SK-N-SH (cell line): Measurements from ENCODE around the gene UBASH3B. TPM values are rescaled to one million over a fixed set of nuclear protein-coding genes. Genes with fewer than 3 reads are reported as not detected.

Experiments used
- CTCF ChIA-PET: fragments of 300-600, 350-600 bp; formaldehyde crosslinking; extraction: SDS; loops from one replicate; lab custom pipeline; 2021; lab: Yijun Ruan, JAX
- POLR2A ChIA-PET: fragments of 350-600 bp; sonication (Branson Sonifier 250); formaldehyde crosslinking; extraction: SDS; loops from one replicate; lab custom pipeline; 2020; ENCODE audit warnings: antibody characterized with exemption, inconsistent platforms; lab: Yijun Ruan, JAX
- DNase-seq: peaks from one replicate; pipeline ENCODE4 v3.0.0; 2012
- H2AFZ ChIP-seq: fragments of 200-600 bp; sonication (generic); 2 replicates; pipeline ENCODE4 v1.8.1; 2016; ENCODE audit warnings: antibody characterized with exemption, mild to moderate bottlenecking, low read depth
- H3F3A ChIP-seq: fragments of 200-600 bp; sonication (generic); replicated peaks from 2 replicates; pipeline ENCODE3; 2016; ENCODE audit warnings: antibody characterized with exemption, mild to moderate bottlenecking; ENCODE audit not compliant: insufficient read depth
- H3K27ac ChIP-seq, 2 experiments: fragments of 200-500 bp in 1 of 2; fragments of 200-600 bp in 1 of 2; sonication (Bioruptor generic) in 1 of 2; sonication (generic), shearing (Covaris generic) in 1 of 2; 2 replicates each; pipeline versions ENCODE4 v1.5.1 to v1.6.1; 2014 to 2016; ENCODE audit warnings: low read depth in 2 of 2, inconsistent platforms in 1 of 2, low read length in 1 of 2, mild to moderate bottlenecking in 1 of 2, mixed read lengths in 1 of 2
- H3K27me3 ChIP-seq: fragments of 200-600 bp; sonication (generic), shearing (Covaris generic); 2 replicates; pipeline ENCODE4 v1.6.1; 2016; ENCODE audit warnings: mixed run types; ENCODE audit not compliant: insufficient read depth
- H3K36me3 ChIP-seq, 2 experiments: fragments of 200-500 bp in 1 of 2; fragments of 200-600 bp in 1 of 2; sonication (Bioruptor generic) in 1 of 2; sonication (generic) in 1 of 2; replicated peaks in 1 of 2; 2 replicates each; pipeline versions ENCODE3 to v1.5.1; 2014 to 2016; ENCODE audit warnings: low read length in 1 of 2, mild to moderate bottlenecking in 1 of 2; ENCODE audit not compliant: insufficient read depth in 2 of 2, control insufficient read depth in 1 of 2
- H3K4me1 ChIP-seq, 2 experiments: fragments of 200-500 bp in 1 of 2; fragments of 200-600 bp in 1 of 2; sonication (Bioruptor generic) in 1 of 2; sonication (generic), shearing (Covaris generic) in 1 of 2; 2 replicates each; pipeline versions ENCODE4 v1.5.1 to v1.6.1; 2014 to 2016; ENCODE audit warnings: low read depth in 1 of 2, low read length in 1 of 2, mixed run types in 1 of 2; ENCODE audit not compliant: insufficient read depth in 2 of 2, control insufficient read depth in 1 of 2
- H3K4me2 ChIP-seq: fragments of 200-600 bp; sonication (generic), shearing (Covaris generic); 2 replicates; pipeline ENCODE4 v1.6.1; 2017; ENCODE audit warnings: mixed run types
- H3K4me3 ChIP-seq, 2 experiments: fragments of 200-500 bp in 1 of 2; fragments of 200-600 bp in 1 of 2; sonication (Bioruptor generic) in 1 of 2; sonication (generic), shearing (Covaris generic) in 1 of 2; 2 replicates each; pipeline versions ENCODE4 v1.5.1 to v1.8.1; 2014 to 2016; ENCODE audit warnings: low read depth in 2 of 2, inconsistent platforms in 1 of 2, low read length in 1 of 2, mild to moderate bottlenecking in 1 of 2, mixed read lengths in 1 of 2, moderate library complexity in 1 of 2
- H3K79me2 ChIP-seq: fragments of 200-600 bp; sonication (generic); 2 replicates; pipeline ENCODE4 v1.8.1; 2017; ENCODE audit warnings: mild to moderate bottlenecking; ENCODE audit not compliant: insufficient read depth
- H3K9ac ChIP-seq: fragments of 200-600 bp; sonication (generic); 2 replicates; pipeline ENCODE4 v1.6.1; 2017; ENCODE audit warnings: mixed run types
- H3K9me2 ChIP-seq: fragments of 200-600 bp; sonication (generic); 2 replicates; pipeline ENCODE4 v1.6.1; 2017; ENCODE audit warnings: mixed run types
- H3K9me3 ChIP-seq: fragments of 200-600 bp; sonication (generic); 2 replicates; pipeline ENCODE4 v1.6.1; 2017; ENCODE audit warnings: mixed run types, mild to moderate bottlenecking, moderate library complexity
- H4K20me1 ChIP-seq: fragments of 200-600 bp; sonication (generic); 2 replicates; pipeline ENCODE4 v1.6.1; 2017; ENCODE audit warnings: mild to moderate bottlenecking, mixed run types; ENCODE audit not compliant: insufficient read depth
- CHD2 ChIP-seq: fragments of 150-350 bp; IDR thresholded peaks from 2 replicates; pipeline ENCODE4 v1.6.1; 2018; ENCODE audit warnings: low read length; ENCODE audit not compliant: partially characterized antibody
- FOXJ3 ChIP-seq: sonication (generic); formaldehyde crosslinking; IDR thresholded peaks from 2 replicates; pipeline ENCODE4 v1.5.1; 2020; ENCODE audit warnings: mild to moderate bottlenecking, missing genetic modification reagents
- MEF2A ChIP-seq: IDR thresholded peaks from 2 replicates; pipeline ENCODE4 v1.4.0; 2012; ENCODE audit warnings: low read depth, borderline replicate concordance
- POLR2AphosphoS5 ChIP-seq: IDR thresholded peaks from 2 replicates; pipeline ENCODE4 v1.6.1; 2012; ENCODE audit warnings: low read depth, low read length
- RAD21 ChIP-seq: IDR thresholded peaks from 2 replicates; pipeline ENCODE4 v1.6.1; 2012; ENCODE audit warnings: mild to moderate bottlenecking, low read length
- RCOR1 ChIP-seq: fragments of 150-350 bp; IDR thresholded peaks from 2 replicates; pipeline ENCODE4 v1.6.1; 2017; ENCODE audit warnings: antibody characterized with exemption, low read length
- RXRA ChIP-seq: IDR thresholded peaks from 2 replicates; pipeline ENCODE4 v1.4.0; 2012; ENCODE audit warnings: low read depth, mild to moderate bottlenecking, borderline replicate concordance
- SMC3 ChIP-seq: IDR thresholded peaks from 2 replicates; pipeline ENCODE4 v1.6.1; 2012; ENCODE audit warnings: low read depth, low read length, improper control_type of control experiment
- TCF12 ChIP-seq: IDR thresholded peaks from 2 replicates; pipeline ENCODE4 v1.4.0; 2012
- TEAD4 ChIP-seq: IDR thresholded peaks from 2 replicates; pipeline ENCODE4 v1.4.0; 2012; ENCODE audit warnings: mild to moderate bottlenecking, borderline replicate concordance; ENCODE audit not compliant: insufficient read depth
- WGBS: methylation state at CpG from one replicate; pipeline ENCODE4 v1.1.6; 2017; ENCODE audit warnings: low lambda C conversion rate; 5-methylcytosine and 5-hydroxymethylcytosine counted together
- polyA plus RNA-seq, 3 experiments: library from polyadenylated mRNA; depleted of rRNA; stranded (reverse); fragments of >200 nt; gene quantifications; 2 replicates each; pipeline ENCODE4 v1.2.3, GENCODE V29; 2012
- small RNA-seq, 7 experiments: library from RNA; depleted of rRNA; stranded (forward); fragments of <200 nt; gene quantifications; one replicate each; pipeline ENCODE3, GENCODE V24; 2012
- TF ChIP-seq, protein P1 (sequence below): fragments of 200-600 bp; sonication (generic); IDR thresholded peaks from 2 replicates; pipeline ENCODE4 v1.6.1; 2017; ENCODE audit warnings: antibody characterized with exemption, mild to moderate bottlenecking, moderate library complexity

UBASH3B gene
- polyA plus RNA-seq, 1 of the 3 experiments (the other 2 are of a cell fraction), result 10.4 TPM

DNA sequence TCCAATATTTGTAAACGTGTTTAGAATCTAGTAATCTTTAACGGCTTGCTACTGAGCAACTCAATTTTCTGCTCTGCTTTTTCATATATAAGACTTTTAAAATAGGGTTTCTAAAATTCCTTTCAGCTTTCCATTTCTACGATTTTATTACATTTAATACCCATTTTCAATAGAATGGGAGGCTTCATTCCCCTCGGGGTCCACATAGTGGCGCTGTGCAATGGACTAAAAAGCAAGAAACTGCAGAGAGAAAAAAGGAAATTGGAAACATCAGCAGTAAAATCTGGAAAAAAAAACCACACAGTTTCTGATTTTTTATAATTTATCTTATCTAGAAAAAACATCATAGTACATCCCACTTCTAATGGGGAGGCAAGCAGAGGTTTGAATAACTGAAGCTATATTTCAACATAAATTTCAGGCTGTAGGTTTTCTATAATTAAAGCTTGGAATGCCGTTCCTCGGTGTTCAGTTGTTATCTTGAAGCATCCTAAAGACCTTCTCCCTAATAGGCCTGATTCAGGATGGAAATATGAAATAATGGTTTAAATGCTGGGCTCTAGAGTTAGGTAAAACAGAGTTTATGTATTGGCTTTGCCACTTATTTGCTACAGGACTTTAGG lies 208.3 kb downstream of the UBASH3B start:
- no peaks in the 10 kb centered on the region for H4K20me1 ChIP-seq
- H3K9ac ChIP-seq, result no peak overlapping the region
- H3K4me1 ChIP-seq, result no peaks in the 10 kb centered on the region
- 23% methylated on average over 7 of the region's 7 CpGs for WGBS
- no peak overlapping the region; a peak in 1 of 4 replicates for H3K27ac ChIP-seq
- H3K36me3 ChIP-seq, result no peaks in the 10 kb centered on the region
- no peak overlapping the region for H3K4me3 ChIP-seq
- H3K27me3 ChIP-seq, result no peaks in the 10 kb centered on the region
- DNase-seq, result peak; percentile 60
- H3F3A ChIP-seq, result no peaks in the 10 kb centered on the region
- CTCF ChIA-PET, result interaction anchor here (0.6 to 22.4 kb wide), 60 partner anchors 10 to 615 kb away, joined by 3 to 409 read pairs (median 5); partner anchors contain the start of genes CRTAM, HSPA8 and JHY
- TF ChIP-seq CHD2 (no peak), POLR2AphosphoS5 (no peak), FOXJ3 (CRISPR knock-in tag) (no peak), RAD21 (peak; percentile 90), SMC3 (peak; percentile 83), TCF12 (no peak), TEAD4 (no peak), RXRA (no peak), MEF2A (no peak), RCOR1 (no peak)
- TF ChIP-seq, protein P1, sequence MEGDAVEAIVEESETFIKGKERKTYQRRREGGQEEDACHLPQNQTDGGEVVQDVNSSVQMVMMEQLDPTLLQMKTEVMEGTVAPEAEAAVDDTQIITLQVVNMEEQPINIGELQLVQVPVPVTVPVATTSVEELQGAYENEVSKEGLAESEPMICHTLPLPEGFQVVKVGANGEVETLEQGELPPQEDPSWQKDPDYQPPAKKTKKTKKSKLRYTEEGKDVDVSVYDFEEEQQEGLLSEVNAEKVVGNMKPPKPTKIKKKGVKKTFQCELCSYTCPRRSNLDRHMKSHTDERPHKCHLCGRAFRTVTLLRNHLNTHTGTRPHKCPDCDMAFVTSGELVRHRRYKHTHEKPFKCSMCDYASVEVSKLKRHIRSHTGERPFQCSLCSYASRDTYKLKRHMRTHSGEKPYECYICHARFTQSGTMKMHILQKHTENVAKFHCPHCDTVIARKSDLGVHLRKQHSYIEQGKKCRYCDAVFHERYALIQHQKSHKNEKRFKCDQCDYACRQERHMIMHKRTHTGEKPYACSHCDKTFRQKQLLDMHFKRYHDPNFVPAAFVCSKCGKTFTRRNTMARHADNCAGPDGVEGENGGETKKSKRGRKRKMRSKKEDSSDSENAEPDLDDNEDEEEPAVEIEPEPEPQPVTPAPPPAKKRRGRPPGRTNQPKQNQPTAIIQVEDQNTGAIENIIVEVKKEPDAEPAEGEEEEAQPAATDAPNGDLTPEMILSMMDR, result peak; percentile 99
- no peaks in the 10 kb centered on the region for H3K79me2 ChIP-seq
- H3K4me2 ChIP-seq, result no peak overlapping the region
- H2AFZ ChIP-seq, result peak overlapping the region; percentile 81; the same call in 1 of the 2 replicates
- POLR2A ChIA-PET, result interaction anchor here (1.0 kb wide), 1 partner anchor 190 kb away, joined by 4 read pairs; no protein-coding TSS in a partner anchor
- no peaks in the 10 kb centered on the region for H3K9me2 ChIP-seq
- H3K9me3 ChIP-seq, result no peaks in the 10 kb centered on the region

Small RNAs within 50 kb of the gene (small RNA-seq; reads per million reads assigned to genes)
- 0 reads per million in 7 experiments for gene RF01210

Other genes starting within 250 kb of the UBASH3B start
- gene CRTAM, start 182.8 kb downstream of the UBASH3B start, polyA plus RNA-seq (2012; rRNA removed), result not detected in 2 replicates
- gene JHY, start 227.0 kb downstream of the UBASH3B start, polyA plus RNA-seq (2012; rRNA removed), result 2.9 TPM in 2 replicates